Measurements from ENCODE around the gene TSPAN7.

Gene TSPAN7

GRCh38 chrX:38563030-38563429 is 1.7 kb downstream of the TSPAN7 start:
- no peak for TF ChIP-seq POLR2A (IDR thresholded peaks at IDR 0.05; ENCODE audit: low read depth, low read length)
- DNase-seq (ENCODE audit: insufficient read length, low spot score) (no peak), FAIRE-seq (no peak)

GRCh38 chrX:38570396-38570795 is 9.1 kb downstream of the TSPAN7 start:
- no peak for DNase-seq (ENCODE audit: insufficient read length, low spot score)
- no peak for TF ChIP-seq POLR2A (IDR thresholded peaks at IDR 0.05; ENCODE audit: low read depth, low read length)
- no peak for FAIRE-seq

- no peak for FAIRE-seq
- no peak for TF ChIP-seq POLR2A (IDR thresholded peaks at IDR 0.05; ENCODE audit: low read depth, low read length)
- no peak for DNase-seq (ENCODE audit: insufficient read length, low spot score)
Observed at GRCh38 chrX:38571058-38571457, 9.7 kb downstream of the TSPAN7 start.

GRCh38 chrX:38574858-38575257 is 13.5 kb downstream of the TSPAN7 start:
- TF ChIP-seq POLR2A (IDR thresholded peaks at IDR 0.05; ENCODE audit: low read depth, low read length), result no peak
- FAIRE-seq (no peak), DNase-seq (ENCODE audit: insufficient read length, low spot score) (no peak)

- no peak for FAIRE-seq
- no peak for DNase-seq (ENCODE audit: insufficient read length, low spot score)
- no peak for TF ChIP-seq POLR2A (IDR thresholded peaks at IDR 0.05; ENCODE audit: low read depth, low read length)
Observed at GRCh38 chrX:38575888-38576287, 14.5 kb downstream of the TSPAN7 start.

GRCh38 chrX:38577738-38578137 is 16.4 kb downstream of the TSPAN7 start:
- FAIRE-seq, result no peak
- no peak for TF ChIP-seq POLR2A (IDR thresholded peaks at IDR 0.05; ENCODE audit: low read depth, low read length)
- DNase-seq (ENCODE audit: insufficient read length, low spot score), result no peak

GRCh38 chrX:38578167-38578566 is 16.8 kb downstream of the TSPAN7 start:
- TF ChIP-seq POLR2A (IDR thresholded peaks at IDR 0.05; ENCODE audit: low read depth, low read length), result no peak
- FAIRE-seq (no peak), DNase-seq (ENCODE audit: insufficient read length, low spot score) (no peak)

- DNase-seq (ENCODE audit: insufficient read length, low spot score) (no peak), FAIRE-seq (no peak)
- no peak for TF ChIP-seq POLR2A (IDR thresholded peaks at IDR 0.05; ENCODE audit: low read depth, low read length)
Observed at GRCh38 chrX:38583181-38583580, 21.8 kb downstream of the TSPAN7 start.

- TF ChIP-seq POLR2A (IDR thresholded peaks at IDR 0.05; ENCODE audit: low read depth, low read length), result no peak
- DNase-seq (ENCODE audit: insufficient read length, low spot score) (no peak), FAIRE-seq (no peak)
Observed at GRCh38 chrX:38594434-38594833, 33.1 kb downstream of the TSPAN7 start.

GRCh38 chrX:38595801-38596200 is 34.5 kb downstream of the TSPAN7 start:
- no peak for FAIRE-seq
- no peak for DNase-seq (ENCODE audit: insufficient read length, low spot score)
- TF ChIP-seq POLR2A (IDR thresholded peaks at IDR 0.05; ENCODE audit: low read depth, low read length), result no peak

- no peak for DNase-seq (ENCODE audit: insufficient read length, low spot score)
- no peak for FAIRE-seq
- TF ChIP-seq POLR2A (IDR thresholded peaks at IDR 0.05; ENCODE audit: low read depth, low read length), result no peak
Observed at GRCh38 chrX:38596939-38597338, 35.6 kb downstream of the TSPAN7 start.

- FAIRE-seq (no peak), DNase-seq (ENCODE audit: insufficient read length, low spot score) (no peak)
- TF ChIP-seq POLR2A (IDR thresholded peaks at IDR 0.05; ENCODE audit: low read depth, low read length), result no peak
Observed at GRCh38 chrX:38599796-38600755, 38.7 kb downstream of the TSPAN7 start.

- DNase-seq (ENCODE audit: insufficient read length, low spot score) (no peak), FAIRE-seq (no peak)
- TF ChIP-seq POLR2A (IDR thresholded peaks at IDR 0.05; ENCODE audit: low read depth, low read length), result no peak
Observed at GRCh38 chrX:38601866-38602265, 40.5 kb downstream of the TSPAN7 start.

GRCh38 chrX:38606821-38607220 is 45.5 kb downstream of the TSPAN7 start:
- FAIRE-seq, result no peak
- no peak for TF ChIP-seq POLR2A (IDR thresholded peaks at IDR 0.05; ENCODE audit: low read depth, low read length)
- no peak for DNase-seq (ENCODE audit: insufficient read length, low spot score)

- DNase-seq (ENCODE audit: insufficient read length, low spot score) (no peak), FAIRE-seq (no peak)
- no peak for TF ChIP-seq POLR2A (IDR thresholded peaks at IDR 0.05; ENCODE audit: low read depth, low read length)
Observed at GRCh38 chrX:38607976-38608375, 46.6 kb downstream of the TSPAN7 start.

All from H54 (cell line).